ENCODE data around the gene RBM22. TPM values are rescaled to one million over a fixed set of nuclear protein-coding genes. Genes with fewer than 3 reads are reported as not detected.

The RBM22 gene
- total and polyA plus RNA-seq, 4 donors = 16.8 to 46.9 (median 40.9) TPM

Other genes starting within 250 kb of the RBM22 start
- gene NDST1, start 192.9 kb downstream of the RBM22 start, total RNA-seq = 100 to 1,000 TPM in 1 of 2 donors, 10 to 100 TPM in 1; 74.0 to 116 TPM
- 10 to 100 TPM; 10.4 to 12.1 TPM for gene NDST1, start 192.9 kb downstream of the RBM22 start, polyA plus RNA-seq
- 100 to 1,000 TPM; 327 to 478 TPM for gene SYNPO, start 60.4 kb downstream of the RBM22 start, total RNA-seq
- 100 to 1,000 TPM; 228 to 486 TPM for gene SYNPO, start 60.4 kb downstream of the RBM22 start, polyA plus RNA-seq
- gene MYOZ3, start 39.8 kb downstream of the RBM22 start, total RNA-seq = 10 to 100 TPM in 1 of 2 donors, 1 to 10 TPM in 1; 2.5 to 14.1 TPM
- 1 to 10 TPM; 2.0 to 2.8 TPM for gene MYOZ3, start 39.8 kb downstream of the RBM22 start, polyA plus RNA-seq
- 10 to 100 TPM; 58.9 to 66.4 TPM for gene DCTN4, start 58.0 kb upstream of the RBM22 start, total RNA-seq
- gene DCTN4, start 58.0 kb upstream of the RBM22 start, polyA plus RNA-seq = 10 to 100 TPM; 17.3 to 21.3 TPM
- gene SMIM3, start 77.7 kb upstream of the RBM22 start, total RNA-seq = 10 to 100 TPM; 45.3 to 47.6 TPM
- 10 to 100 TPM; 33.7 to 38.2 TPM for gene SMIM3, start 77.7 kb upstream of the RBM22 start, polyA plus RNA-seq
- under 1 TPM in 1 of 2 donors, not detected in 1; 0.30 TPM for gene IRGM, start 145.5 kb upstream of the RBM22 start, total RNA-seq
- gene IRGM, start 145.5 kb upstream of the RBM22 start, polyA plus RNA-seq = not detected
- gene ZNF300, start 203.9 kb upstream of the RBM22 start, total RNA-seq = 1 to 10 TPM; 6.0 to 6.6 TPM
- gene ZNF300, start 203.9 kb upstream of the RBM22 start, polyA plus RNA-seq = 10 to 100 TPM in 1 of 2 donors, 1 to 10 TPM in 1; 4.0 to 10.9 TPM